Measurements from ENCODE around the gene TMEM9B.

DNA sequence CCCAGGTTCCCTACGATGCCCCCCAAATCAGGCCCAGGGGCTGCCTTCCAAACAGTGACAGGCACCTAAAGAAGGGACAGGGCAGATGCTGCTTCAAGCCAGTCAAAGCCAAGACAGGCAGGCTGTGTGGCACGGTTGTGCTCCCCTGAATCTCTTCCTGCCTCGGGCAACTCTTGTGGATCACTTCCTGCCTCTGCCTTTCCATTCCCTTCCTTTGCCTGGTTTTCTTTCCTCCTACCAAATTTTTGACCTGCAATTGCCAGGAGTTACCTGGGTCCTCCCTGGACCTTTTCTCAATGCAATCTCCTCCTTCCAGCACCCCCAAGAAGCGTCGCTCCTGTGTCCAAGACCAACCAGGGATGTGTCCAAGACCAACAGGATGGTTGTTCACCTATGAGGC lies 37.0 kb downstream of the TMEM9B start:
- TF ChIP-seq POLR2A (IDR thresholded peaks at IDR 0.05) = no peak
- TF ChIP-seq, protein P1, sequence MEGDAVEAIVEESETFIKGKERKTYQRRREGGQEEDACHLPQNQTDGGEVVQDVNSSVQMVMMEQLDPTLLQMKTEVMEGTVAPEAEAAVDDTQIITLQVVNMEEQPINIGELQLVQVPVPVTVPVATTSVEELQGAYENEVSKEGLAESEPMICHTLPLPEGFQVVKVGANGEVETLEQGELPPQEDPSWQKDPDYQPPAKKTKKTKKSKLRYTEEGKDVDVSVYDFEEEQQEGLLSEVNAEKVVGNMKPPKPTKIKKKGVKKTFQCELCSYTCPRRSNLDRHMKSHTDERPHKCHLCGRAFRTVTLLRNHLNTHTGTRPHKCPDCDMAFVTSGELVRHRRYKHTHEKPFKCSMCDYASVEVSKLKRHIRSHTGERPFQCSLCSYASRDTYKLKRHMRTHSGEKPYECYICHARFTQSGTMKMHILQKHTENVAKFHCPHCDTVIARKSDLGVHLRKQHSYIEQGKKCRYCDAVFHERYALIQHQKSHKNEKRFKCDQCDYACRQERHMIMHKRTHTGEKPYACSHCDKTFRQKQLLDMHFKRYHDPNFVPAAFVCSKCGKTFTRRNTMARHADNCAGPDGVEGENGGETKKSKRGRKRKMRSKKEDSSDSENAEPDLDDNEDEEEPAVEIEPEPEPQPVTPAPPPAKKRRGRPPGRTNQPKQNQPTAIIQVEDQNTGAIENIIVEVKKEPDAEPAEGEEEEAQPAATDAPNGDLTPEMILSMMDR (IDR thresholded peaks at IDR 0.05) = no peak
